HL-60 (cell line): ENCODE results near the gene MTHFD2L.

Experiments
- CTCF ChIP-seq: IDR thresholded peaks from one replicate; pipeline ENCODE4 v1.5.1; 2011; ENCODE audit warnings: low read length, control low read depth, inconsistent platforms; ENCODE audit not compliant: insufficient read depth
- POLR2AphosphoS5 ChIP-seq: IDR thresholded peaks from 2 replicates; pipeline ENCODE4 v1.6.1; 2012; ENCODE audit warnings: low read depth
- REST ChIP-seq: IDR thresholded peaks from 2 replicates; pipeline ENCODE4 v1.6.1; 2012; ENCODE audit warnings: low read depth; ENCODE audit not compliant: insufficient replicate concordance
- SPI1 ChIP-seq: IDR thresholded peaks from 2 replicates; pipeline ENCODE4 v1.6.1; 2012; ENCODE audit warnings: low read depth, mild to moderate bottlenecking, borderline replicate concordance

GRCh38 chr4:74188912-74189311 lies 31.0 kb downstream of the MTHFD2L start:
- TF ChIP-seq CTCF (no peak), POLR2AphosphoS5 (no peak), SPI1 (no peak), REST (no peak)
